GM06990 (cell line): ENCODE results near the gene PPP1R12A.

ENCODE experiments used
- DNase-seq: peaks from one replicate; pipeline ENCODE4 v3.0.0-alpha.2; 2011; ENCODE audit not compliant: insufficient read length; ENCODE audit errors: extremely low read depth
- H3K27me3 ChIP-seq: replicated peaks from 2 replicates; pipeline ENCODE4 v1.6.0; 2011; ENCODE audit warnings: low read length; ENCODE audit not compliant: control insufficient read depth, insufficient read depth
- H3K36me3 ChIP-seq: 2 replicates; pipeline ENCODE4 v1.5.1; 2011; ENCODE audit warnings: low read length; ENCODE audit not compliant: control insufficient read depth, insufficient read depth
- H3K4me3 ChIP-seq: replicated peaks from 2 replicates; pipeline ENCODE4 v1.5.1; 2011; ENCODE audit warnings: low read depth, mild to moderate bottlenecking, control low read depth, low read length
- CTCF ChIP-seq: IDR thresholded peaks from 2 replicates; pipeline ENCODE4 v1.5.1; 2011; ENCODE audit warnings: low read length, control low read depth, mild to moderate bottlenecking, inconsistent platforms; ENCODE audit not compliant: insufficient read depth, poor library complexity, severe bottlenecking

PPP1R12A gene

GRCh38 chr12:79939728-79940310 lies 4.9 kb upstream of the PPP1R12A start:
- no peak for DNase-seq
- no peak for TF ChIP-seq CTCF
- H3K27me3 ChIP-seq: no peaks in the 10 kb centered on the region
- no peaks in the 10 kb centered on the region for H3K36me3 ChIP-seq
- H3K4me3 ChIP-seq: no peak overlapping the region

- Histone ChIP-seq H3K27me3 (no peaks in the 10 kb centered on the region), H3K4me3 (no peak overlapping the region), H3K36me3 (no peaks in the 10 kb centered on the region)
- no peak for TF ChIP-seq CTCF
- no peak for DNase-seq
Measured at GRCh38 chr12:79938843-79939242, 3.9 kb upstream of the PPP1R12A start.

- TF ChIP-seq CTCF: no peak
- no peak overlapping the region; the same call in none of the 2 replicates for H3K4me3 ChIP-seq
- no peaks in the 10 kb centered on the region for H3K36me3 ChIP-seq
- DNase-seq: no peak
- no peaks in the 10 kb centered on the region for H3K27me3 ChIP-seq
Measured at GRCh38 chr12:79936670-79937069, 1.8 kb upstream of the PPP1R12A start.

- no peaks in the 10 kb centered on the region for H3K36me3 ChIP-seq
- no peak for DNase-seq
- H3K27me3 ChIP-seq: no peaks in the 10 kb centered on the region
- no peak for TF ChIP-seq CTCF
- H3K4me3 ChIP-seq: peak overlapping the region; percentile 100
Measured at GRCh38 chr12:79935624-79936345, 888 bp upstream of the PPP1R12A start.

- no peak for DNase-seq
- Histone ChIP-seq H3K36me3 (no peaks in the 10 kb centered on the region), H3K27me3 (no peaks in the 10 kb centered on the region), H3K4me3 (peak overlapping the region; percentile 100)
- no peak for TF ChIP-seq CTCF
Measured at GRCh38 chr12:79934281-79935020, 446 bp downstream of the PPP1R12A start.
